A549 (cell line): ENCODE data around the gene COL26A1. TPM values are rescaled to one million over a fixed set of nuclear protein-coding genes. Genes with fewer than 3 reads are reported as not detected.

ENCODE experiments used
- ATAC-seq, 2 experiments: fragments of 200-7000 bp in 1 of 2; fragments of >200 bp in 1 of 2; cut with Nextera tagmentation in 1 of 2; cut with Tn5 transposase in 1 of 2; 3 replicates each; pipeline versions ENCODE4 v1.8.0 to v1.9.1; 2018 to 2020; ENCODE audit warnings: mild to moderate bottlenecking in 1 of 2, moderate library complexity in 1 of 2
- CTCF ChIA-PET: fragments of 300-600 bp; sonication (Branson Sonifier 250); formaldehyde crosslinking; extraction: SDS; loops from one replicate; lab custom pipeline; 2021; ENCODE audit warnings: antibody characterized with exemption, inconsistent platforms; lab: Yijun Ruan, JAX
- POLR2A ChIA-PET: fragments of 350-600 bp; formaldehyde crosslinking; extraction: SDS; loops from one replicate; lab custom pipeline; 2021; ENCODE audit warnings: antibody characterized with exemption, inconsistent platforms; lab: Yijun Ruan, JAX
- DNase-seq, 2 experiments: peaks; one replicate each; pipeline versions ENCODE4 v3.0.0 to v3.0.0-alpha.2; 2011 to 2016; ENCODE audit warnings: low read depth in 1 of 2, low spot score in 1 of 2
- FAIRE-seq: peaks from 2 replicates; lab custom pipeline; 2011; peaks lifted over from hg19 to GRCh38; lab: Jason Lieb, UNC
- H3K27ac ChIP-seq, 2 experiments: fragments of >200 bp; sonication (Bioruptor Twin); formaldehyde crosslinking; 3 replicates each; pipeline ENCODE4 v1.5.1; 2016 to 2017
- H3K4me1 ChIP-seq: fragments of >200 bp; sonication (Bioruptor Twin); formaldehyde crosslinking; 3 replicates; pipeline ENCODE4 v1.6.1; 2016
- H3K4me2 ChIP-seq: fragments of >200 bp; sonication (Bioruptor Twin); formaldehyde crosslinking; 3 replicates; pipeline ENCODE4 v1.6.1; 2016
- H3K4me3 ChIP-seq: fragments of >200 bp; sonication (Bioruptor Twin); formaldehyde crosslinking; 3 replicates; pipeline ENCODE4 v1.5.1; 2016
- H3K9me3 ChIP-seq: fragments of >200 bp; sonication (Bioruptor Twin); formaldehyde crosslinking; 3 replicates; pipeline ENCODE4 v1.6.1; 2016
- BCL3 ChIP-seq: fragments of >200 bp; sonication (Bioruptor Twin); formaldehyde crosslinking; IDR thresholded peaks from 3 replicates; pipeline ENCODE4 v1.6.1; 2016
- BHLHE40 ChIP-seq: IDR thresholded peaks from 2 replicates; pipeline ENCODE4 v1.6.1; 2012; ENCODE audit warnings: low read depth, low read length, inconsistent platforms
- CEBPB ChIP-seq, 2 experiments: fragments of >200 bp in 1 of 2; sonication (Bioruptor Twin) in 1 of 2; formaldehyde crosslinking in 1 of 2; IDR thresholded peaks; 2 replicates each; pipeline ENCODE4 v1.6.1; 2012 to 2016
- CHD4 ChIP-seq: fragments of 200-600 bp; sonication (generic); IDR thresholded peaks from 2 replicates; pipeline ENCODE4 v1.6.1; 2016; ENCODE audit warnings: antibody characterized with exemption, mild to moderate bottlenecking, borderline replicate concordance
- FOSB ChIP-seq: fragments of 250-450 bp; sonication (Bioruptor Pico); IDR thresholded peaks from 2 replicates; pipeline ENCODE4 v1.5.0; 2020; ENCODE audit warnings: mild to moderate bottlenecking, moderate library complexity
- GATA3 ChIP-seq: IDR thresholded peaks from 2 replicates; pipeline ENCODE4 v1.6.1; 2012; ENCODE audit warnings: borderline replicate concordance
- HEYL ChIP-seq: fragments of 250-450 bp; sonication (Bioruptor Pico); IDR thresholded peaks from 2 replicates; pipeline ENCODE4 v1.8.0; 2021; ENCODE audit warnings: mild to moderate bottlenecking, moderate library complexity
- HOXB5 ChIP-seq: fragments of 250-450 bp; sonication (Bioruptor Pico); IDR thresholded peaks from 2 replicates; pipeline ENCODE4 v1.5.0; 2020; ENCODE audit warnings: mild to moderate bottlenecking, moderate library complexity
- JUN ChIP-seq, 2 experiments: fragments of >200 bp; sonication (Bioruptor Twin); formaldehyde crosslinking; IDR thresholded peaks; 2 replicates in 1 of 2; 3 replicates in 1 of 2; pipeline ENCODE4 v1.6.1; 2016 to 2017
- JUNB ChIP-seq: fragments of >200 bp; sonication (Bioruptor Twin); formaldehyde crosslinking; IDR thresholded peaks from 2 replicates; pipeline ENCODE4 v1.6.1; 2016
- MYC ChIP-seq: IDR thresholded peaks from 2 replicates; pipeline ENCODE4 v1.6.1; 2012; ENCODE audit warnings: mild to moderate bottlenecking, inconsistent platforms, low read length, improper control_type of control experiment, borderline replicate concordance
- NFE2L2 ChIP-seq: fragments of 150-350 bp; conservative IDR thresholded peaks from 2 replicates; pipeline ENCODE4 v1.6.1; 2014; ENCODE audit warnings: low read length
- NPAS2 ChIP-seq: fragments of 250-450 bp; sonication (Bioruptor Pico); IDR thresholded peaks from 2 replicates; pipeline ENCODE4 v1.8.0; 2022; ENCODE audit warnings: mild to moderate bottlenecking, moderate library complexity, borderline replicate concordance
- POLR2A ChIP-seq: IDR thresholded peaks from 2 replicates; pipeline ENCODE4 v1.6.1; 2012; ENCODE audit warnings: mild to moderate bottlenecking, low read length
- RAD21 ChIP-seq, 2 experiments: fragments of >200 bp in 1 of 2; sonication (Bioruptor Twin) in 1 of 2; formaldehyde crosslinking in 1 of 2; IDR thresholded peaks in 1 of 2; conservative IDR thresholded peaks in 1 of 2; 2 replicates in 1 of 2; 3 replicates in 1 of 2; pipeline ENCODE4 v1.6.1; 2012 to 2018; ENCODE audit warnings: inconsistent platforms in 1 of 2
- RFX5 ChIP-seq: fragments of 450-650 bp; IDR thresholded peaks from 2 replicates; pipeline ENCODE4 v1.7.1; 2014; ENCODE audit warnings: antibody characterized with exemption, mild to moderate bottlenecking, moderate library complexity
- SMC3 ChIP-seq: fragments of >200 bp; sonication (Bioruptor Twin); formaldehyde crosslinking; IDR thresholded peaks from 3 replicates; pipeline ENCODE4 v1.6.1; 2018; ENCODE audit warnings: inconsistent platforms
- SREBF2 ChIP-seq: fragments of 450-650 bp; IDR thresholded peaks from 2 replicates; pipeline ENCODE4 v1.6.1; 2014; ENCODE audit warnings: mild to moderate bottlenecking, moderate library complexity
- ZFP36 ChIP-seq: fragments of 450-650 bp; IDR thresholded peaks from 2 replicates; pipeline ENCODE4 v1.6.1; 2014; ENCODE audit warnings: borderline replicate concordance; ENCODE audit not compliant: partially characterized antibody
- WGBS: methylation state at CpG from one replicate; pipeline ENCODE4 v1.1.6; 2017; ENCODE audit errors: missing lambda C conversion rate; 5-methylcytosine and 5-hydroxymethylcytosine counted together
- polyA plus RNA-seq, 4 experiments: library from polyadenylated mRNA; depleted of rRNA in 3 of 4; stranded (reverse); fragments of >200 nt; fragmentation: RNase III in 1 of 4; extraction: RNeasy Plus Mini Kit Qiagen cat#74134 plus additional on column Dnase treatment in 1 of 4; gene quantifications; 2 replicates in 3 of 4; 3 replicates in 1 of 4; pipeline ENCODE4 v1.2.3, GENCODE V29; 2011 to 2017
- TF ChIP-seq, protein P1 (sequence below): IDR thresholded peaks from 2 replicates; pipeline ENCODE4 v1.6.1; 2012
- TF ChIP-seq, protein P2 (sequence below): IDR thresholded peaks from 2 replicates; pipeline ENCODE4 v1.6.1; 2012; ENCODE audit warnings: low read depth, borderline replicate concordance

The COL26A1 gene
- polyA plus RNA-seq, 2 of the 4 experiments (the other 2 are of a cell fraction), result 0.52 to 1.4 TPM

DNA sequence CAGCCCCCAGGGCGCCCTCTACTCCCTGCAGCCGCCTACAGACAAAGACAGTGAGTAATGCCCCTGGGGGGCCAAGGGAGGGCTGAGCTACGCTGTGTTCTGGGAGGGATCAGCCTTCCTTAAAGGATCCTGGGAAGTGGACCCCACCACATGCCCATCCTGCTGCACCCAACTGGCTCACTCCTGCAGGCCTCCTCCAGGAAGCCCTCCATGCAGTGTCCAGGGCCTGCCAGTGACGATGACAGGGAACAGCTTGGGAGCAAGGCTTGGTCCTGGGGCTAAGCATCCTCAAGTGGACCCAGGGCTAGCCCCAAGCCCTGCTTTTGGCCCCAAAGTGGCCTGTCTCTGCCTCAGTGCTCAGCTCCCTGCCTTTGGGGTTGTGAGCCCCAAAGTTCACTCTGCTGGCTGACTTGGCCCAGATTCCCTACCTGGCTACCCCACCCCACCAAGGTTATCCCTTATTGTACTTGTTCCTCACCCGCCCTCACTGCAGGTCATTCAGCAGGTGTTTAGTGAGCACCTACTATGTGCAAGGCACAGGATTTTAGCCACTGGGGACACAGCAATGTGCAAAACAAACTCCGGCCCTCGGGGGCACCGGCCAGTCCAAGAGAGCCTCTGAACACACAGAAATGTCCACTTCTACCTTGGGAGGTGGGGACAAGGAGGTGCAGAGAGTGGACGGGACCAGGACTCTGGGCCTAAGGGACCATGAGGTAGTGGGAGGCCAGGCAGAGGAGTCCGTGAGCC, 182.9 kb downstream of the COL26A1 start:
- Histone ChIP-seq H3K4me2 (no peak overlapping the region), H3K9me3 (no peaks in the 10 kb centered on the region), H3K4me1 (no peaks in the 10 kb centered on the region), H3K27ac (no peak overlapping the region), H3K4me3 (no peak overlapping the region)
- peak; percentile 63 for TF ChIP-seq ZFP36
- no peak for TF ChIP-seq RFX5
- CTCF ChIA-PET, result interaction anchor here (0.6 to 4.3 kb wide), 3 partner anchors 31 to 725 kb away, joined by 3 to 106 read pairs (median 7); no protein-coding TSS in a partner anchor
- FAIRE-seq, result no peak
- 85% methylated on average over 7 of the region's 10 CpGs for WGBS
- ATAC-seq, result no peak
- POLR2A ChIA-PET, result no interaction called here
- no peak for DNase-seq

GRCh38 chr7:101546308-101546936, 183.7 kb downstream of the COL26A1 start:
- TF ChIP-seq ZFP36, result peak; percentile 19
- TF ChIP-seq, protein P1, sequence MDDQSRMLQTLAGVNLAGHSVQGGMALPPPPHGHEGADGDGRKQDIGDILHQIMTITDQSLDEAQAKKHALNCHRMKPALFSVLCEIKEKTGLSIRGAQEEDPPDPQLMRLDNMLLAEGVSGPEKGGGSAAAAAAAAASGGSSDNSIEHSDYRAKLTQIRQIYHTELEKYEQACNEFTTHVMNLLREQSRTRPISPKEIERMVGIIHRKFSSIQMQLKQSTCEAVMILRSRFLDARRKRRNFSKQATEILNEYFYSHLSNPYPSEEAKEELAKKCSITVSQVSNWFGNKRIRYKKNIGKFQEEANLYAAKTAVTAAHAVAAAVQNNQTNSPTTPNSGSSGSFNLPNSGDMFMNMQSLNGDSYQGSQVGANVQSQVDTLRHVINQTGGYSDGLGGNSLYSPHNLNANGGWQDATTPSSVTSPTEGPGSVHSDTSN, result no peak
- H3K4me2 ChIP-seq, result no peak overlapping the region
- WGBS, result 86% methylated on average over 2 of the region's 2 CpGs
- ATAC-seq (no peak), DNase-seq (no peak), FAIRE-seq (no peak)
- H3K27ac ChIP-seq, result no peak overlapping the region
- H3K4me3 ChIP-seq, result no peak overlapping the region
- no peaks in the 10 kb centered on the region for H3K9me3 ChIP-seq
- ChIA-PET CTCF (no interaction called here), POLR2A (no interaction called here)
- H3K4me1 ChIP-seq, result 0 out of 3 replicates have a peak, but pooled peaks cover 4% of the 10 kb centered on the region

DNA sequence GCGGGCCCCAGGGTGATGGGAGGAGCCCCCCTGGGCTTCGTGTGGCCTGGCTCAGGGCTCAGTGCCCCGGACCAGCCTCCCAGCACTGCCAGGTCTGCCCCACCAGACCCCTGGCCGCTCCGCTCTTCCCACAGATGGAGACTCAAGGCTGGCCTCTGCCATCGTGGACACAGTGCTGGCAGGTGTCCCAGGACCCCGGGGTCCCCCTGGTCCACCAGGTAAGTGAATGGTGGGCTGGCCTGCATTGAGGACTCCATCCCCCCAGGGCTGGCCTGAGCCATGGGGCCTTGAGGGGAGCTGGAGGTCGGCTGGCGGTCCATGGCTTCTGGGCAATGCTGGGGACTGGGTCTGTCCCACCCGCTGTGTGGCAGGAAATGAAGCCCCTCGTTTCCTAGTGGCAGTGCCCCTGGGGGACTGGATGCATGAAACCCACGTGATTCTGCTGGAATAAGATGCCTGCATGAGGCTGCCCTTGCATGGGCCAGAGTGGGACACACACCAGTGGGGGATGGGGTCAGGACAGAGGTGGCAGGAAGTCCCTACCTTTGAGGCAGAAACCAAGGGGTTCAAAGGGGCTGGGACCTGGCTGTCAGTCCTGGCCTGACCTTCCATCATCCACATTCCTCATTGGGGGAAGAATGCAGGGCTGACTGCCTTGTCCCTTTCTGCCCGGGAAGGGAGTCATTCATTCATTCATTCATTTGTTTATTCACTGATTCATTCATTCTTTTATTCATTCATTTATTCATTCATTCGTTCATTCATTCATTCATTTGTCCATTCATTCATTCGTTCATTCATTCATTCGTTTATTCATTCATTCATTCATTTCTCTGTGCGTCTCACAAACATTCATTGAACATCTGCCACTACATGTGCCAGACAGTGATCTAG, 184.6 kb downstream of the COL26A1 start:
- POLR2A ChIA-PET, result no interaction called here
- TF ChIP-seq, protein P2, sequence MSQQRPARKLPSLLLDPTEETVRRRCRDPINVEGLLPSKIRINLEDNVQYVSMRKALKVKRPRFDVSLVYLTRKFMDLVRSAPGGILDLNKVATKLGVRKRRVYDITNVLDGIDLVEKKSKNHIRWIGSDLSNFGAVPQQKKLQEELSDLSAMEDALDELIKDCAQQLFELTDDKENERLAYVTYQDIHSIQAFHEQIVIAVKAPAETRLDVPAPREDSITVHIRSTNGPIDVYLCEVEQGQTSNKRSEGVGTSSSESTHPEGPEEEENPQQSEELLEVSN, result no peak
- no peak for TF ChIP-seq BCL3
- TF ChIP-seq NFE2L2, result no peak
- TF ChIP-seq JUNB, result no peak
- TF ChIP-seq SMC3, result no peak
- TF ChIP-seq NPAS2, result no peak
- TF ChIP-seq SREBF2, result no peak
- no peak for TF ChIP-seq RAD21 (conservative IDR thresholded peaks at IDR 0.05 in 1 of 2, IDR thresholded peaks at IDR 0.05 in 1 of 2)
- TF ChIP-seq CHD4, result no peak
- TF ChIP-seq FOSB (CRISPR knock-in tag), result no peak
- TF ChIP-seq HEYL (CRISPR knock-in tag), result no peak
- TF ChIP-seq ZFP36, result no peak
- no peak for TF ChIP-seq HOXB5 (CRISPR knock-in tag)
- TF ChIP-seq CEBPB (IDR thresholded peaks at IDR 0.05), result no peak
- TF ChIP-seq POLR2A, result no peak
- TF ChIP-seq BHLHE40, result no peak
- TF ChIP-seq MYC, result no peak
- no peak for TF ChIP-seq JUN (IDR thresholded peaks at IDR 0.05)
- TF ChIP-seq GATA3, result no peak
- CTCF ChIA-PET, result interaction anchor here (1.0 to 1.1 kb wide), 2 partner anchors 9 to 723 kb away, joined by 3 to 4 read pairs; no protein-coding TSS in a partner anchor
- H3K9me3 ChIP-seq, result no peaks in the 10 kb centered on the region
- H3K4me3 ChIP-seq, result no peak overlapping the region
- FAIRE-seq (no peak), ATAC-seq (no peak), DNase-seq (no peak)
- 52% methylated on average over 12 of the region's 17 CpGs for WGBS
- no peak overlapping the region for H3K27ac ChIP-seq
- H3K4me2 ChIP-seq, result no peak overlapping the region
- H3K4me1 ChIP-seq, result 0 out of 3 replicates have a peak, but pooled peaks cover 4% of the 10 kb centered on the region
